GM19467 (cell line): ENCODE data around the gene KIF23.
A peak's percentile ranks its signal among the peaks of the same experiment; 100 is the strongest.
"Not testable (repeated sequence)": the region's sequence is repeated elsewhere in the genome, so short reads cannot be mapped to it uniquely, and the experiment has no call there.

ENCODE experiments used
- ATAC-seq: cut with Tn5 transposase; IDR thresholded peaks from one replicate; pipeline ENCODE4 v1.9.1; 2021; ENCODE audit warnings: mild to moderate bottlenecking, moderate library complexity; ENCODE audit not compliant: unreplicated experiment

The KIF23 gene

GRCh38 chr15:69434238-69434637, 20.1 kb downstream of the KIF23 start:
- ATAC-seq: no peak

DNA sequence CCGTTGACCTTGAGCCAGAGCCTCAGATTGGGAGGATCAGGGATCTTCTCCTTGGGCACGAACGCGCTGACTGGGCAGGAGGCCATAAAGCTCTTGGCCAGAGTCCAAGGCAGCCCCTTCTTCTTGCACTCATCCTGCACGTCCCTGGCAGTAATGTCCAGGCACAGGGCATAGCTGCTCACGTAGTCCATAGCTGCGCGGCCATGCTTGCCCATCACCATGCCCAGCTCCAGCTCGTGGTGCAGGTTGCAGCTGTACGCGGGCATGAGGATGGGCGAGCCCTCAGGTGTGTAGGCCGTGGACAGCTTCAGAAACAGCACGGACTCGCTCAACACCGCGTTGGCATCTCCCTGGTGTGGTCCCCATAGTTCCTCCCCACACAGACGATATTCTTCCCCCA, 20.5 kb downstream of the KIF23 start:
- no peak for ATAC-seq

DNA sequence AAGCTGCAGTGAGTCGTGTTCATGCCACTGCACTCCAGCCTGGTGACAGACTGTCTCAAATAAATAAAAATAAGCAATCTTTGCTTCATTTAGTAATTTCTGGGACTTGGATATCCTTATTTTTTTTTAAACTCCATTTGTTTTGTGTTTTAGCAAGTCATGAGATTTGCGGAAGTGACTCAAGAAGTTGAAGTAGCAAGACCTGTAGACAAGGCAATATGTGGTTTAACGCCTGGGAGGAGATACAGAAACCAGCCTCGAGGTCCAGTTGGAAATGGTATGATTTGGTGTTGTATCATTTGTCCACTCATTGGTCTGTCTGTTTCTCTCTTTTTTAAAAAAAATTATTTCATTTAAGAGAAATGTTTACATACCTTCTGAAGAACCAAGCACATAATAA, 21.8 kb downstream of the KIF23 start:
- no peak for ATAC-seq

DNA sequence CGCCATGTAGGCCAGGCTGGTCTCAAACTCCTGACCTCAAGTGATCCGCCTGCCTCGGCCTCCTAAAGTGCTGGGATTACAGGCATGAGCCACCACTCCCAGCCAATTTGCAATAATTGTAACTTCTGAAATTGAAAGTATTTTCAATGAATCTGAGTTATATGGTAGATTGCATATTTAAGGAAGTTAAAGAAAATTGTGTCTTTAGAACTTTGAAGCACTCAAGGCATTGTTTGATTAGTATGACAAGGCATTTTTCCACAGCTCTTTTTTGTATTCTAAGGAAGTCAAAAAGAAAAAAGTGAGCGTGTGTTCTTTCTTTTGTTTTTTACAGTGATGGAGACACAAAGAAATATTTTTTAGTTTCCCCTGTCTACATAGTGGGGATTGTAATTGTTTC, 22.8 kb downstream of the KIF23 start:
- ATAC-seq: no peak

GRCh38 chr15:69439623-69440022, 25.5 kb downstream of the KIF23 start:
- no peak for ATAC-seq

DNA sequence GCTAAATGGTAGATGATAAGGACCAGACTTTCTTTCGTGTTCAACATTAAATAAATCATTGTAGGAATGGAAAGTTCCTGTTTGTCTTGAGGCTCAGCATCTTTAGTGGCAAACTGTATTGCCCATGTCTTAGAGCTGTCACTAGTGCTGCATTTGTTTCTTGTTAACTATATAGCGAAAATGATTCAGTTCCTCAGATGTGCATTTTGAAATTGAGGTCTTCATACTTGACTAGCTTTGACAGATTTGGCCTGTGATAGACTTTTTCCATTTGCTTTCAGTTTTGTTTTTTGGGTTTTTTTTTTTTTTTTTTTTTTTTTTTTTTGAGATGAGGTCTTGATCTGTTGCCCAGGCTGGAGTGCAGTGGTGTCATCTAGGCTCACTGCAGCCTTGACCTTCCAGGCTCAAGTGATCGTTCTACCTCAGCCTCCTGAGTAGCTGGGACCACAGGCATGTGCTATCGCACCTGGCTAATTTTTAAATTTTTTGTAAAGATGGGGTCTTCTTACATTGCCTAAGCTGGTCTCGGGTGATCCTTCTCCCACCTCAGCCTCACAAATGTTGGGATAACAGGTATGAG, 29.0 kb downstream of the KIF23 start:
- no peak for ATAC-seq

- ATAC-seq: no peak
Measured at GRCh38 chr15:69444686-69445085, 30.5 kb downstream of the KIF23 start.

DNA sequence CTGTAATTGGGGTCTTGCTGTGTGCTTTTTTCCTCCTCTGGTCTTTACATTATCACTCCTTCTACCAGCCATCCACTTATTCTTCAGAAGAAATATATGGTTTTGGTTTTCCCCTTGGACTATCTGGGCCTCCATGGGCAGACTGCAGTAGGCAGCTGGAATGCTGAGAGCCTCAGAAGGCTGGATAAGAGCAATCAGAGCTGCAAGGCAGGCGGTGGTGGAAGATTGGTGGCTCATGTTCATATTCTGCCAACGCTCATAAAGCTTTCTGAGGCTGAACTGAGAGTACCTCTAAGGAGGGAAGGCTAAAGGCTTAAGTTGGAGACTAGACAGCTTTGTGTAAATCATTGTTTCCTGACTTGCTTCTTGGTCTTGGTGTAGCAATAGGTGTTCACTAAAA, 32.8 kb downstream of the KIF23 start:
- no peak for ATAC-seq

DNA sequence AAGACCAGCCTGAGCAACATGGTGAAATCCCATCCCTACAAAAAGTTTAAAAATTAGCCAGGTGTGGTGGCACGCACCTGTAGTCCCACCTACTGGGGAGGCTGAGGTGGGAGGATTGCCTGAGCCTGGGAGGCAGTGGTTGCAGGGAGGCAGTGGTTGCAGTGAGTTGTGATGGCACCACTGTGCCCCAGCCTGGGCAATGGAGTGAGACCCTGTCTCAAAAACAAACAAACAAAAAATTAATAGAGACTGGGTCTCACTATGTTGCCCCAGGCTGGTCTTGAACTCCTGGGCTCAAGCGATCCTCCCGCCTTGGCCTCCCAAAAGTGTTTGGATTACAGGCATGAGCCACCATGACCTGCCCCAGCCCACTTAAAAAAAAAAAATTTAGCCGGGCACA, 36.1 kb downstream of the KIF23 start:
- ATAC-seq: not testable (repeated sequence)

DNA sequence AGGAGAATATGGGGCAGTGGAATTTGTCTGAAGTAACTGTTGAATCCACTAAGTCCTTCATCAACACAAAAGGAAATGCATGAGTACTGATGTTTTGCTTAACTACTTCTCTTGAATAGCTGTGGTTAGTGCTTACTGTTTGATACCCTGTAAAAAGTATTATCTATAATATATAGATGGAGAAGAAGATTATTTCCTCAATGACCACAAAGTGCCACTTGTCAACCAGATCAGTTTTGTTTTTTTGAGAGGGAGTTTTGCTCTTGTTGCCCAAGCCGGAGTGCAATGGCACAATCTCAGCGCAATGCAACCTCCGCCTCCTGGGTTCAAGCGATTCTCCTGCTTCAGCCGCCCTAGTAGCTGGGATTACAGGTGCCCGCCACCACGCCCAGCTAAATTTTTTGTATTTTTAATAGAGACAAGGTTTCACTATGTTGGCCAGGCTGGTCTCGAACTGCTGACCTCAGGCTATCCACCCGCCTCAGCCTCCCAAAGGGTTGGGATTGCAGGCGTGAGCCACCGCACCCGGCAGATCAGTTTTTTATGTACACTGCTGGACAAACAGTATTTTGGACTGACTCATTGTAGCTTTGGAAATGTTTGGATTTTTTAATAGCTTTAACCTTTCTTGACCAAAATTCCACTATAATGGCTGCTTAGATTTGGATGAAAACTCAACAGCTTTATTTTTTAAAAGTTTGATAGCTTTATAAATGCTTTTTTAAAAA, 37.0 kb downstream of the KIF23 start:
- ATAC-seq: no peak

DNA sequence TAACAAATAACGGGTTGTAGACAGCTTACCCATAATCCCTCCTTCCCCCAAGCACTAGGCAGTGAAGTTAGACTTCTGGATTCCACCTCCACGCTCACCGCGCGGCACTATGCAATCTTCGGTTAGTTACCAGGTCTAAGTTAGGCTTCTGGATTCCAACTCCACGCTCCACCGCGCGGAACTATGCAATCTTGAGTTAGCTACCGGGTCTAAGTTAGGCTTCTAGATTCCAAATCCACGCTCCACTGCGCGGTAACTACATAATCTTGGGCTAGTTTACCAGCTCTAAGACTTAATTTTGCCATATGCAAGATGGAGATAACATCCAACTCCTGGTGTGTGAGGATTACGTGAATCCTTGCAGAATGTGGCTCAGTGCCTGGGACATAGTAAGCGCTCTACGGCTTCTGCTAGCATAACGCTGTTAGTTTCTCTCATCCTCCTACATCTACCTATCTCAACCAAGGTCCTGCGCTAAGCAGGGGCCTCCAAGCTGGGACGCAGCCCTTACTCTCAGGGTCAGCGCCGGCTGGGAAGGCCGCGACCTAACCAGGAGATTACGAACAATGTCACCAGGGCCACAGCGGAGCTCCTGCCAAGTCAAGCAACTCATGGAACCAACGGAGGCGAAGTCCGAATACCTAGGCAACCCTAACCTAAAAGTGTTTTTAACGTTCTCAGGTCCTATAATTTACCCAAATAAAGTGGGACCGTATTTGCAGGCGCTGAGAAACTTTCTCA, 38.0 kb downstream of the KIF23 start:
- ATAC-seq: peak; percentile 17

DNA sequence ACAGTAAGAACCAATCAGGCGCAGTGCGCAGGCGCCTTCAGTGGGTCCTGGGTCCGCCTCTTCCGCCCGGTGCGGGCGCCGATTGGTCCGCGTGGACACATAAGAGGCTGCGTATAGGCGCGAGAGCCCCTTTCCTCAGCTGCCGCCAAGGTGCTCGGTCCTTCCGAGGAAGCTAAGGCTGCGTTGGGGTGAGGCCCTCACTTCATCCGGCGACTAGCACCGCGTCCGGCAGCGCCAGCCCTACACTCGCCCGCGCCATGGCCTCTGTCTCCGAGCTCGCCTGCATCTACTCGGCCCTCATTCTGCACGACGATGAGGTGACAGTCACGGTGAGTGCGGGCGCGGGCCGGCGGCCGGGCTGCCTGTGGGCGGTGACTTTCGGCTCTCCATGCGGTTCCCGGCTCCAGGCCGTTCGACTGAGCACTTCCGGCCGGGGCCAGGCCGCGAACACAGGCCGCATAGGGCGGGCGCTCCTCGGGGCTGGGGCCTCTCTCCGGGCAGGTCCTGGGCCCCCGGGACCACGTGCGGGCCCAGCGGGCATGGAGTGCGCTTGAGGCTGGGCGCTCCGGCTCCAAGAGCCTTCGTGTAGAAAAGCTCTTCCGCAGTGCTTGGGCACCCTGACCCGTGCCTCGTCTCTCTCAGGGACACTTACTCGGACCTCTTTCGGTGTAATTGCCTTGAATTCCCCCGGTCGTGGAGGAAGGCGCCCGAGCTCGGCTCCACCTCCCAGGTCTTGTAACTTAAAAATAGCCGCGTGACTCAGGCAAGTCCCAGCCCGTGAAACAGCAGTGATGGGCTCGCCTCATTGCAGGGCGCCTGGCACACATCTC, 38.8 kb downstream of the KIF23 start, which contains the start of gene RPLP1:
Gene RPLP1, plus strand, starts transcription at position 127 of the 830 bp plus-strand sequence. Its CDS starts 131 bp downstream, at position 258.
- ATAC-seq: peak; percentile 78

DNA sequence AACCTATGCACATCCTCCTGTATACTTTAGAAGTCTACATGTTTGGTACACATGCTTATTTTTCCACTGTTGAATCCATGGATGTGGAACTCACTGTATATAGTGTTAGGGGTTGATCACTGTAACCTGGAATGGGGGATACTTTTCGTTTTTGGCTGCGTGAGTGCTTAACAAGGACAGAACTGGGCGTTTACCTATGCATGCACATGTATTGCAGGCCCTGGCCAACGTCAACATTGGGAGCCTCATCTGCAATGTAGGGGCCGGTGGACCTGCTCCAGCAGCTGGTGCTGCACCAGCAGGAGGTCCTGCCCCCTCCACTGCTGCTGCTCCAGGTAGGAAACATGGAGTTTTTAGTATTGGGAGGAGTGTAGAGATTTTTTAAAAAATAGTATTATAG, 40.8 kb downstream of the KIF23 start:
- no peak for ATAC-seq

- no peak for ATAC-seq
Measured at GRCh38 chr15:69456208-69457166, 42.3 kb downstream of the KIF23 start.

DNA sequence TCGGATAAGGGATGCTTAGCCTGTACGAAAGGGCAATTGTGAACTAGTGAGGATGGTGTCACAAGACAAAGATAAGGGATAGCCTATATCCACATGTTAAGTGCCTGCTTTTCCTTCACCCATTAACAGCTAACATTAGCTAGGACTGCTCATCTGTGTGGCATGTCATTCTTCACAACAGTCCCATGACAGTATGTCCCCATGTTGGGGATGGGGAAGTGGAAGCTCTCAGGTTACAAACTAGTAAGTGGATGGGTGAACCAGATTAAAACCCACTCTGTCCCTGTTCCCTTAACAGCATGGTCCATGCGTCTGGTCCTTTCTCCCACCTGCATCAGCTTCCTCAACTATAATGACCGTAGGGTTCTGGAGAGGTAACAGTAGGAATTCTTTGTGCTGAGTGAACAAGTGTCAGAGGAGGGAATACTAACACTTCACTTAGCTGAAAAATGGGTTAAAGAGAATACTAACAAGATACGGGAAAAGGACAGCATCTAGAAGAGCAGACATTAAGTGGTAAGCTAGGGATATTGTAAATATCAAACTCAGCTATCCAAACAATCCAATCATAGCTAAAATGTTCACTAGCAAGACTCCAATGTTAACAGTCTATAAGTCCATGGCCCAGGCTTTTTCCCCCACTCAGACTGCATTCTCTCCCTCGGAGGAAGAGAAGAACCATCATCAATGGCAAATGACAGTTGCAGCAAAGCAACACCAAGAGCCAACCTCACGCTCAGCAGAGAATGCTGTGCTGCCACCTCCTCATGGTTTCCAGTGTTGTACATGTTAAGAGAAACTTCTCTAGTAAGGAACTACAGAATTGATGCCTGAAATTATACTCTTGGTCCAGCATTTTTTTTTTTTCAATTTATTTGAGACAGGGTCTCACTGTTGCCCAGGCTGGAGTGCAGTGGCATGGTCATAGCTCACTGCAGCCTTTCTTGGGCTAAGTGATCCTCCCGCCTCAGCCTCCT, 43.4 kb downstream of the KIF23 start:
- ATAC-seq: no peak

GRCh38 chr15:69459066-69459465, 44.9 kb downstream of the KIF23 start:
- no peak for ATAC-seq

DNA sequence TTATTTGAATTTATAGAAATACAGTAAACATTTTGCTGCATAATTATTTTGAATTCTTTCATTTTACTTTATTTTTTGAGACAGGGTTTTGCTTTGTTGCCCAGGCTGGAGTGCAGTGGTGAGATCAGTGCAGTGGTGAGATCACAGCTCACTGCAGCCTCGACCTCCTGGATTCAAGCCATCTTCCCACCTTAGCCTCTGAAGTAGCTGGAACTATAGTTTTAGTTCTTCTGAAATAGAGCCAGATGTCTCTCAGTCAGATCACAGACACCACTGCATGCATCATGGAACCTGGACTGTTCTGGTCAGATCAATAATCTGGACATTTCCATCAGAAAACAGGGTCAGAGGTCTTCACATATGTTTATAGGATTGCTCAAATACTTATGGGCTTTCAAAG, 46.3 kb downstream of the KIF23 start:
- ATAC-seq: no peak

GRCh38 chr15:69462030-69462492, 47.9 kb downstream of the KIF23 start:
- no peak for ATAC-seq
